Measurements from ENCODE around the gene REXO5.
"Not testable (repeated sequence)": the region's sequence is repeated elsewhere in the genome, so short reads cannot be mapped to it uniquely, and the experiment has no call there.

DNA sequence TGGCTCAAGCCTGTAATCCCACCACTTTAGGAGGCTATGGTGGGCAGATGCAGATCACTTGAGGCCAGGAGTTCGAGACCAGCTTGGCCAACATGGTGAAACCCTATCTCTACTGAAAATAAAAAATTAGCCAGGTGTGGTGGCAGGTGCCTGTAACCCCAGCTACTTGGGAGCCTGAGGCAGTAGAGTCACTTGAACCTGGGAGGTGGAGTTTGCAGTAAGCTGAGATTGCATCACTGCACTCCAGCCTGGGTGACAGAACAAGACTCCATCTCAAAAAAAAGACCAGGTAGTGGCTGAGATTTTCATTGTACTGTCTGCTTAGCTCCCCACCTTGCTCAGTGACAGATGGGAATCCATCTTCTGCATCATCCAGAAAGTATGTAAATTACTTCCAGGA is 41.9 kb upstream of the REXO5 start:
- TF ChIP-seq, protein P1, sequence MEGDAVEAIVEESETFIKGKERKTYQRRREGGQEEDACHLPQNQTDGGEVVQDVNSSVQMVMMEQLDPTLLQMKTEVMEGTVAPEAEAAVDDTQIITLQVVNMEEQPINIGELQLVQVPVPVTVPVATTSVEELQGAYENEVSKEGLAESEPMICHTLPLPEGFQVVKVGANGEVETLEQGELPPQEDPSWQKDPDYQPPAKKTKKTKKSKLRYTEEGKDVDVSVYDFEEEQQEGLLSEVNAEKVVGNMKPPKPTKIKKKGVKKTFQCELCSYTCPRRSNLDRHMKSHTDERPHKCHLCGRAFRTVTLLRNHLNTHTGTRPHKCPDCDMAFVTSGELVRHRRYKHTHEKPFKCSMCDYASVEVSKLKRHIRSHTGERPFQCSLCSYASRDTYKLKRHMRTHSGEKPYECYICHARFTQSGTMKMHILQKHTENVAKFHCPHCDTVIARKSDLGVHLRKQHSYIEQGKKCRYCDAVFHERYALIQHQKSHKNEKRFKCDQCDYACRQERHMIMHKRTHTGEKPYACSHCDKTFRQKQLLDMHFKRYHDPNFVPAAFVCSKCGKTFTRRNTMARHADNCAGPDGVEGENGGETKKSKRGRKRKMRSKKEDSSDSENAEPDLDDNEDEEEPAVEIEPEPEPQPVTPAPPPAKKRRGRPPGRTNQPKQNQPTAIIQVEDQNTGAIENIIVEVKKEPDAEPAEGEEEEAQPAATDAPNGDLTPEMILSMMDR (conservative IDR thresholded peaks at IDR 0.05; ENCODE audit: low read length), result not testable (repeated sequence)
- not testable (repeated sequence) for TF ChIP-seq EZH2phosphoT487 (IDR thresholded peaks at IDR 0.05; ENCODE audit: borderline replicate concordance, low read depth, low read length)
